H9 (cell line): ENCODE data around the gene SLC46A1. TPM values are rescaled to one million over a fixed set of nuclear protein-coding genes. Genes with fewer than 3 reads are reported as not detected.

Experiments used
- DNase-seq: peaks from one replicate; pipeline ENCODE4 v3.0.0-alpha.2; 2017
- H2AFZ ChIP-seq: one replicate; pipeline ENCODE4 v1.6.1; 2013; ENCODE audit warnings: mild to moderate bottlenecking, low read length, control low read depth, moderate library complexity
- H2AK5ac ChIP-seq: 2 replicates; pipeline ENCODE4 v1.6.1; 2013; ENCODE audit warnings: low read length, control low read depth, mixed read lengths; ENCODE audit not compliant: insufficient read length
- H2BK120ac ChIP-seq: one replicate; pipeline ENCODE4 v1.6.1; 2013; ENCODE audit warnings: low read depth, mild to moderate bottlenecking, low read length, control low read depth, inconsistent platforms; ENCODE audit not compliant: poor library complexity, severe bottlenecking
- H2BK12ac ChIP-seq: 2 replicates; pipeline ENCODE4 v1.6.1; 2013; ENCODE audit warnings: low read length, control low read depth, mixed read lengths, low read depth; ENCODE audit not compliant: insufficient read length
- H2BK15ac ChIP-seq: 2 replicates; pipeline ENCODE4 v1.6.1; 2013; ENCODE audit warnings: low read depth, low read length, control low read depth
- H2BK20ac ChIP-seq: one replicate; pipeline ENCODE4 v1.6.1; 2013; ENCODE audit warnings: low read depth, mild to moderate bottlenecking, low read length, control low read depth, inconsistent platforms; ENCODE audit not compliant: poor library complexity, severe bottlenecking
- H2BK5ac ChIP-seq: 2 replicates; pipeline ENCODE4 v1.6.1; 2013; ENCODE audit warnings: low read length, control low read depth, mixed read lengths; ENCODE audit not compliant: insufficient read length
- H3K14ac ChIP-seq: 2 replicates; pipeline ENCODE4 v1.6.1; 2013; ENCODE audit warnings: low read length, control low read depth; ENCODE audit not compliant: insufficient read depth
- H3K18ac ChIP-seq: 2 replicates; pipeline ENCODE4 v1.6.1; 2013; ENCODE audit warnings: low read depth, mild to moderate bottlenecking, mixed read lengths, low read length, control low read depth; ENCODE audit not compliant: insufficient read length
- H3K23ac ChIP-seq: 2 replicates; pipeline ENCODE4 v1.6.1; 2013; ENCODE audit warnings: low read length, control low read depth, mixed read lengths, low read depth; ENCODE audit not compliant: insufficient read length
- H3K23me2 ChIP-seq: 2 replicates; pipeline ENCODE4 v1.6.1; 2013; ENCODE audit warnings: low read depth, mild to moderate bottlenecking, mixed read lengths, low read length, control low read depth; ENCODE audit not compliant: insufficient read length, poor library complexity, severe bottlenecking
- H3K27ac ChIP-seq: 2 replicates; pipeline ENCODE4 v1.5.1; 2013; ENCODE audit warnings: low read length, control low read depth, mixed read lengths, low read depth; ENCODE audit not compliant: insufficient read length
- H3K27me3 ChIP-seq: 2 replicates; pipeline ENCODE4 v1.6.1; 2013; ENCODE audit warnings: low read length, control low read depth, inconsistent platforms; ENCODE audit not compliant: insufficient read depth
- H3K4ac ChIP-seq: 2 replicates; pipeline ENCODE4 v1.6.1; 2013; ENCODE audit warnings: low read depth, mild to moderate bottlenecking, control low read depth, inconsistent platforms, low read length, moderate library complexity
- H3K4me1 ChIP-seq: 2 replicates; pipeline ENCODE4 v1.6.1; 2013; ENCODE audit warnings: low read length, control low read depth, inconsistent platforms; ENCODE audit not compliant: insufficient read depth
- H3K4me2 ChIP-seq: 2 replicates; pipeline ENCODE4 v1.6.1; 2013; ENCODE audit warnings: low read length, control low read depth, mixed read lengths; ENCODE audit not compliant: insufficient read length, insufficient read depth
- H3K56ac ChIP-seq: 2 replicates; pipeline ENCODE4 v1.6.1; 2013; ENCODE audit warnings: low read depth, mild to moderate bottlenecking, mixed read lengths, low read length, control low read depth; ENCODE audit not compliant: insufficient read length
- H3K79me1 ChIP-seq: 2 replicates; pipeline ENCODE4 v1.6.1; 2013; ENCODE audit warnings: low read depth, mild to moderate bottlenecking, moderate library complexity, low read length, control low read depth, inconsistent platforms; ENCODE audit not compliant: insufficient read depth, poor library complexity, severe bottlenecking
- H3K79me2 ChIP-seq: 2 replicates; pipeline ENCODE4 v1.6.1; 2013; ENCODE audit warnings: low read length, control low read depth, inconsistent platforms; ENCODE audit not compliant: insufficient read depth
- H3K9ac ChIP-seq: 2 replicates; pipeline ENCODE4 v1.6.1; 2013; ENCODE audit warnings: low read length, control low read depth, mixed read lengths; ENCODE audit not compliant: insufficient read length; ENCODE audit errors: extremely low read depth
- H3K9me3 ChIP-seq: one replicate; pipeline ENCODE4 v1.6.1; 2013; ENCODE audit warnings: low read depth, low read length, inconsistent platforms; ENCODE audit not compliant: control insufficient read depth
- H3T11ph ChIP-seq: one replicate; pipeline ENCODE4 v1.6.1; 2013; ENCODE audit warnings: mild to moderate bottlenecking, low read length, control low read depth, inconsistent platforms
- H4K20me1 ChIP-seq: one replicate; pipeline ENCODE4 v1.6.1; 2013; ENCODE audit not compliant: control insufficient read depth, insufficient read length, insufficient read depth
- H4K5ac ChIP-seq: 2 replicates; pipeline ENCODE4 v1.6.1; 2013; ENCODE audit warnings: low read depth, mild to moderate bottlenecking, mixed read lengths, low read length, control low read depth; ENCODE audit not compliant: insufficient read length
- H4K8ac ChIP-seq: replicated peaks from 2 replicates; pipeline ENCODE4 v1.6.1; 2013; ENCODE audit warnings: low read length, control low read depth, mixed read lengths, low read depth; ENCODE audit not compliant: insufficient read length
- H4K91ac ChIP-seq: 2 replicates; pipeline ENCODE4 v1.6.1; 2013; ENCODE audit warnings: low read depth, mild to moderate bottlenecking, moderate library complexity, mixed read lengths, low read length, control low read depth; ENCODE audit not compliant: insufficient read length
- H3K27ac Mint-ChIP-seq, 3 experiments: 2 replicates in 2 of 3; 3 replicates in 1 of 3; pipeline ENCODE4 v1.8.0; 2020 to 2021; ENCODE audit warnings: mixed read lengths in 3 of 3, mild to moderate bottlenecking in 1 of 3, moderate library complexity in 1 of 3
- H3K27me3 Mint-ChIP-seq: 2 replicates; pipeline ENCODE4 v1.8.0; 2021; ENCODE audit warnings: low read depth, mild to moderate bottlenecking, moderate library complexity, mixed read lengths
- H3K36me3 Mint-ChIP-seq, 3 experiments: 2 replicates in 2 of 3; 3 replicates in 1 of 3; pipeline ENCODE4 v1.8.0; 2020 to 2021; ENCODE audit warnings: low read depth in 3 of 3, mixed read lengths in 3 of 3; ENCODE audit not compliant: insufficient read depth in 1 of 3
- H3K4me1 Mint-ChIP-seq, 2 experiments: 2 replicates each; pipeline ENCODE4 v1.8.0; 2020; ENCODE audit warnings: mixed read lengths in 2 of 2
- H3K4me3 Mint-ChIP-seq, 2 experiments: 2 replicates in 1 of 2; 3 replicates in 1 of 2; pipeline ENCODE4 v1.8.0; 2020 to 2021; ENCODE audit warnings: mild to moderate bottlenecking in 2 of 2, mixed read lengths in 2 of 2, moderate library complexity in 1 of 2
- H3K9me3 Mint-ChIP-seq, 2 experiments: 2 replicates in 1 of 2; 3 replicates in 1 of 2; pipeline ENCODE4 v1.8.0; 2020; ENCODE audit warnings: mild to moderate bottlenecking in 2 of 2, mixed read lengths in 2 of 2, moderate library complexity in 1 of 2
- CTCF ChIP-seq: fragments of 200-600 bp; sonication (generic); conservative IDR thresholded peaks from 3 replicates; pipeline ENCODE4 v1.8.0; 2021; ENCODE audit warnings: antibody characterized with exemption, mild to moderate bottlenecking
- WGBS: extraction: QIAGEN DNeasy Blood & Tissue Kit; methylation state at CpG from one replicate; pipeline ENCODE4 v1.1.7; 2013; ENCODE audit warnings: missing lambda C conversion rate, low lambda C conversion rate, mixed read lengths; ENCODE audit not compliant: insufficient read length; ENCODE audit errors: extremely low coverage; 5-methylcytosine and 5-hydroxymethylcytosine counted together
- total RNA-seq: library from RNA; stranded (reverse); gene quantifications from 2 replicates; pipeline ENCODE4 v1.2.1, GENCODE V29; 2021

The SLC46A1 gene
- total RNA-seq, 1 experiment from 2014 or later: 8.7 TPM

GRCh38 chr17:28397687-28398279 lies 8.2 kb downstream of the SLC46A1 start:
- H3K27ac Mint-ChIP-seq: no peak overlapping the region
- Histone ChIP-seq H3T11ph (no peak overlapping the region), H3K18ac (no peak overlapping the region), H2BK120ac (no peak overlapping the region), H2BK20ac (no peak overlapping the region), H3K27me3 (no peaks in the 10 kb centered on the region), H3K9ac (no peak overlapping the region), H4K8ac (no peak overlapping the region), H3K4me1 (peaks cover 6% of the 10 kb centered on the region; the same call in 1 of the 2 replicates), H2AFZ (no peak overlapping the region), H3K27ac (no peak overlapping the region), H3K79me2 (no peaks in the 10 kb centered on the region), H3K4me2 (no peak overlapping the region), H3K14ac (no peak overlapping the region), H3K4ac (no peak overlapping the region), H3K79me1 (no peaks in the 10 kb centered on the region), H4K20me1 (no peaks in the 10 kb centered on the region), H2AK5ac (no peak overlapping the region), H3K23ac (no peak overlapping the region), H2BK12ac (no peak overlapping the region), H4K91ac (no peak overlapping the region), H3K56ac (no peak overlapping the region), H2BK5ac (no peak overlapping the region), H2BK15ac (no peak overlapping the region), H3K23me2 (no peaks in the 10 kb centered on the region), H3K9me3 (no peaks in the 10 kb centered on the region), H4K5ac (no peak overlapping the region)
- no peaks in the 10 kb centered on the region for H3K9me3 Mint-ChIP-seq
- peaks cover 55% of the 10 kb centered on the region for H3K27me3 Mint-ChIP-seq
- H3K36me3 Mint-ChIP-seq: peaks cover 1 to 9% (median 5%) of the 10 kb centered on the region in 3 experiments; a peak in 4 of 7 replicates
- no peak for TF ChIP-seq CTCF
- peaks cover 15 to 22% of the 10 kb centered on the region in 2 experiments for H3K4me1 Mint-ChIP-seq
- no CpG with 5 or more reads among the region's 7 CpGs for WGBS
- no peak overlapping the region for H3K4me3 Mint-ChIP-seq
- DNase-seq: no peak
